ENCODE results near the gene AGBL4.

DNA sequence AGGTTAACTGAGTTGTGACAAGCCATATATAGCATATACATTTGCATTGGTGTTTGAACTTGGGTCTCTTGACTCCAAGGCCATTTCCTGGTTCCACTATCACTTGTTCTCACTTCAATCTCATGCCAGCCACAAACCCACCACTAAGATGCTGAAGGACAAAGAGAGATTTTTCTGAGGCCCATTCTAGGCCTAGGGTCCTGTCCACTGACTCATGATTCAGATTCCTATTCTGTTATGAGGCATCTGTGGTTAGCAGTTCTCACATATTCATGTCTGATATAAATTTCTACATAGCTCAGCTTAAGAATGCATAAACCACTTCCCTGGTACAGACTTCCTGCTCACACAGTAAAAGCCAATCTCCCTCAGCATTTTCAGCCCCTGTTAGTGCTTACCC is 921.0 kb downstream of the AGBL4 start:
- TF ChIP-seq EZH2 (IDR thresholded peaks at IDR 0.05; ENCODE audit: low read length): no peak
- TF ChIP-seq, protein P1, sequence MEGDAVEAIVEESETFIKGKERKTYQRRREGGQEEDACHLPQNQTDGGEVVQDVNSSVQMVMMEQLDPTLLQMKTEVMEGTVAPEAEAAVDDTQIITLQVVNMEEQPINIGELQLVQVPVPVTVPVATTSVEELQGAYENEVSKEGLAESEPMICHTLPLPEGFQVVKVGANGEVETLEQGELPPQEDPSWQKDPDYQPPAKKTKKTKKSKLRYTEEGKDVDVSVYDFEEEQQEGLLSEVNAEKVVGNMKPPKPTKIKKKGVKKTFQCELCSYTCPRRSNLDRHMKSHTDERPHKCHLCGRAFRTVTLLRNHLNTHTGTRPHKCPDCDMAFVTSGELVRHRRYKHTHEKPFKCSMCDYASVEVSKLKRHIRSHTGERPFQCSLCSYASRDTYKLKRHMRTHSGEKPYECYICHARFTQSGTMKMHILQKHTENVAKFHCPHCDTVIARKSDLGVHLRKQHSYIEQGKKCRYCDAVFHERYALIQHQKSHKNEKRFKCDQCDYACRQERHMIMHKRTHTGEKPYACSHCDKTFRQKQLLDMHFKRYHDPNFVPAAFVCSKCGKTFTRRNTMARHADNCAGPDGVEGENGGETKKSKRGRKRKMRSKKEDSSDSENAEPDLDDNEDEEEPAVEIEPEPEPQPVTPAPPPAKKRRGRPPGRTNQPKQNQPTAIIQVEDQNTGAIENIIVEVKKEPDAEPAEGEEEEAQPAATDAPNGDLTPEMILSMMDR (optimal IDR thresholded peaks at IDR 0.05 in 1 of 3, IDR thresholded peaks at IDR 0.05 in 1 of 3, conservative IDR thresholded peaks at IDR 0.05 in 1 of 3; ENCODE audit: extremely low read depth in 1 of 3, insufficient read depth in 2 of 3, low read length in 3 of 3): no peak

Measured in keratinocyte (primary cell).